ENCODE results near the gene AMH.

DNA sequence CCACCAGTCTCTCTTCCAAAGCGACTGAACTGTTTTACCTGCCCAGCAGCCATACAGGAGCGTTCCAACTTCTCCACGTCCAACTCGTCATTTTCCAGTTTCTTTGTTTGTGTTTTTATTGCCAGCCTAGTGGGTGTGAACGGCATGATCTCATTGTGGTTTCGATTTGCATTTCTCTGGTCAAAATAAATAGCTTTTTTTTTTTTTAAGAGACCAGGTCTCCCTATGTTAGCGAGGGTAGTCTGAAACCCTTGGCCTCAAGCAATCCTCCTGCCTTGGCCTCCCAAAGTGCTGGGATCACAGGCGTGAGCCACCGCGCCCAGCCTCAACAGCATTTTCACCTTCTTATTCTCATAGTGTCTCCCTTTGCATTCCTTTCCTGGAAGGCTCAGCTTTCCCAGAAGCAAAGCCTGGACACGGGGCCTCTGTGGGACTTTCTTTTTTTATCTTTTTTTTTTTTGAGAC lies 11.2 kb downstream of the AMH start:
- TF ChIP-seq, protein P1, sequence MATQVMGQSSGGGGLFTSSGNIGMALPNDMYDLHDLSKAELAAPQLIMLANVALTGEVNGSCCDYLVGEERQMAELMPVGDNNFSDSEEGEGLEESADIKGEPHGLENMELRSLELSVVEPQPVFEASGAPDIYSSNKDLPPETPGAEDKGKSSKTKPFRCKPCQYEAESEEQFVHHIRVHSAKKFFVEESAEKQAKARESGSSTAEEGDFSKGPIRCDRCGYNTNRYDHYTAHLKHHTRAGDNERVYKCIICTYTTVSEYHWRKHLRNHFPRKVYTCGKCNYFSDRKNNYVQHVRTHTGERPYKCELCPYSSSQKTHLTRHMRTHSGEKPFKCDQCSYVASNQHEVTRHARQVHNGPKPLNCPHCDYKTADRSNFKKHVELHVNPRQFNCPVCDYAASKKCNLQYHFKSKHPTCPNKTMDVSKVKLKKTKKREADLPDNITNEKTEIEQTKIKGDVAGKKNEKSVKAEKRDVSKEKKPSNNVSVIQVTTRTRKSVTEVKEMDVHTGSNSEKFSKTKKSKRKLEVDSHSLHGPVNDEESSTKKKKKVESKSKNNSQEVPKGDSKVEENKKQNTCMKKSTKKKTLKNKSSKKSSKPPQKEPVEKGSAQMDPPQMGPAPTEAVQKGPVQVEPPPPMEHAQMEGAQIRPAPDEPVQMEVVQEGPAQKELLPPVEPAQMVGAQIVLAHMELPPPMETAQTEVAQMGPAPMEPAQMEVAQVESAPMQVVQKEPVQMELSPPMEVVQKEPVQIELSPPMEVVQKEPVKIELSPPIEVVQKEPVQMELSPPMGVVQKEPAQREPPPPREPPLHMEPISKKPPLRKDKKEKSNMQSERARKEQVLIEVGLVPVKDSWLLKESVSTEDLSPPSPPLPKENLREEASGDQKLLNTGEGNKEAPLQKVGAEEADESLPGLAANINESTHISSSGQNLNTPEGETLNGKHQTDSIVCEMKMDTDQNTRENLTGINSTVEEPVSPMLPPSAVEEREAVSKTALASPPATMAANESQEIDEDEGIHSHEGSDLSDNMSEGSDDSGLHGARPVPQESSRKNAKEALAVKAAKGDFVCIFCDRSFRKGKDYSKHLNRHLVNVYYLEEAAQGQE (IDR thresholded peaks at IDR 0.05; ENCODE audit: insufficient read depth in 1 of 2, low read depth in 2 of 2, low read length in 2 of 2), result no peak
- TF ChIP-seq POLR2AphosphoS5 (IDR thresholded peaks at IDR 0.05; ENCODE audit: low read depth, low read length), result no peak
- no peak for TF ChIP-seq TAF1 (IDR thresholded peaks at IDR 0.05; ENCODE audit: borderline replicate concordance, insufficient read depth, low read length)
- TF ChIP-seq SIN3A (IDR thresholded peaks at IDR 0.05; ENCODE audit: borderline replicate concordance, insufficient read depth, low read length), result no peak
- no peak for TF ChIP-seq FOXP2 (optimal IDR thresholded peaks at IDR 0.05; ENCODE audit: borderline replicate concordance, extremely low read depth, extremely low read length, insufficient read depth)
